Dedifferentiated amniotic fluid mesenchymal stem cell (primary cell): ENCODE results near the gene CSNK1D.
"Not testable (repeated sequence)": the region's sequence is repeated elsewhere in the genome, so short reads cannot be mapped to it uniquely, and the experiment has no call there.

Experiments
- DNase-seq: peaks from one replicate; pipeline ENCODE4 v3.0.0-alpha.2; 2016; ENCODE audit errors: extremely low spot score

Gene CSNK1D

GRCh38 chr17:82193050-82193449 lies 80.5 kb downstream of the CSNK1D start:
- DNase-seq: not testable (repeated sequence)
